Hematopoietic multipotent progenitor cell treated with erythropoietin and hydrocortisone succinate and interleukin-3 and kit ligand, for 17 days (in vitro differentiated cells): ENCODE data around the gene CD79B.

Experiments used
- DNase-seq: peaks from one replicate; pipeline ENCODE4 v3.0.0-alpha.2; 2015; ENCODE audit warnings: low spot score

The CD79B gene

DNA sequence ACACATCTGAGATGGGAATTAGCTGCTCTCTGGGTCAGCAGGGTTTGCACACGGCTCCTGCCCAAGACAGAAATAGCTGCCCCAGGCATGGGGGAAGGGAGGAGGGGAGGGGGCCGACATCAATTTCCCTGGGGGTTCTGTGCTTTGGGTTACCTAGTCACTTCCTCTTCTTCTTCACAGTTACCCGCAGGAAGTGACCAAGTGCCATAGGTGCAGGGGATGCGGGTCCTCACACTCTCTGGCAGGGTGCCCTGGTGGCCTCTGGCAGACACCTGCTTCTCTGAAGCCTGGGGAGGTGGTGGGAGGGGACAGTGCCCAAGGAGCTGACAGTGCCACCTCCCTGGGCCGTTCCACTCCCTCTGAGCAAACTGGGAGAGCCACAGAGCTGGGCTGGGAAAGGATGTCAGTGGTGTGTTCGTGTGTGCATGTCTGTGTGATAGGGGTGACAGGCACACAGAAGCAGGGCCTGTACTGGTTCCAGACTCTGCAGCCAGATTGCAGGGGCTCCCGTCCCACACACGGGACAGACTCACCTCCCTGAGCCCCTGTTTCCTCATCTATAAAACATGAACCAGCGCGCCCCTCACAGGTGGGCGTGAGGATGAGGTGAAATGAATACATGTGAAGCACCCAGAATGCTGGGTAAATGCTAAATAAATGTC, 22.4 kb upstream of the CD79B start:
- no peak for DNase-seq

DNA sequence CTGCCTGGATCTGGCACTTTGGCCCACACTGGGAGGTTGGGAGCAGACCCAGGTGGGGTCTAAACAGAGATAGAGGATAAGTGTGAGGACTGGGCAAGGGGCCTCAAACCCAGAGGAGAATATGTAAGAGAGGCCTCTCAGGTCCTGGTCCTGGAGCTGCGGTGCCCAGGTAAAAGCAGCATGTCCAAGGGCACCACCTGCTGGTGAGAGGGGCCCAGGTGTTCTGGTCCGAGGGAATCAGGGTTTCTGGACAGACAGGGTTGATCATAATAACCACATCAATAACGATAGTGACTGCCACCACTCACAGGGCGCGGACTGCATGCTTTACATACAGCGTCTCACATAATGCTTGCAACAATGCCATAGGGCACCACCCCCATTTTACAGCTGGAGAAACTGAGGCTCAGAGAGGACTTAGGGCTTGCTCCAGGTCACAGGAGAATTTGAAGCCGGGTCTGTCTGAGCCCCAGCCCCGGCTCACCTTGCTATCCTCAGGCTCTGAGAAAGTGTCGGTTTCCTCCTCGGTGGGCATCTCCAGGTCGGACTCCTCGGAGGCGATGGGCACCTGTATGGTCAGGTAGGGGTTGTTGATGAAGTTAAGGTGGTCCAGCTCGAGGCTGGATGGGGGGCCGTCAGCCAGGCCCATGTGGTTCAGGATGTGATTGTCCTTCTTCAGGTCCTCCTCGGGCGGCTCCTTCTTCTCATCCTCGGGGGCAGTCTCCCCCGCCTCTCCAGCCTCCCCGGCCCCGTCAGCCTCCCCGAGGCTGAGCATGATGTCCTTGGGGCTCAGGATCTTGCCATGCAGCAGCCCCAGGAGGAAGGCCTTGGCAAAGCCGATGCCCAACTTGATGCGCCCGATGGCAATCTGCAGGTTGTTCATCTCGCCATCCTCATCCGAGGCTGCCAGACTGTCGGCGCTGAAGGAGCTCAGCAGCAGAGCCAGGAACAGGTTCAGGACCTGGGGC, 19.1 kb upstream of the CD79B start:
- DNase-seq: peak; percentile 9

DNA sequence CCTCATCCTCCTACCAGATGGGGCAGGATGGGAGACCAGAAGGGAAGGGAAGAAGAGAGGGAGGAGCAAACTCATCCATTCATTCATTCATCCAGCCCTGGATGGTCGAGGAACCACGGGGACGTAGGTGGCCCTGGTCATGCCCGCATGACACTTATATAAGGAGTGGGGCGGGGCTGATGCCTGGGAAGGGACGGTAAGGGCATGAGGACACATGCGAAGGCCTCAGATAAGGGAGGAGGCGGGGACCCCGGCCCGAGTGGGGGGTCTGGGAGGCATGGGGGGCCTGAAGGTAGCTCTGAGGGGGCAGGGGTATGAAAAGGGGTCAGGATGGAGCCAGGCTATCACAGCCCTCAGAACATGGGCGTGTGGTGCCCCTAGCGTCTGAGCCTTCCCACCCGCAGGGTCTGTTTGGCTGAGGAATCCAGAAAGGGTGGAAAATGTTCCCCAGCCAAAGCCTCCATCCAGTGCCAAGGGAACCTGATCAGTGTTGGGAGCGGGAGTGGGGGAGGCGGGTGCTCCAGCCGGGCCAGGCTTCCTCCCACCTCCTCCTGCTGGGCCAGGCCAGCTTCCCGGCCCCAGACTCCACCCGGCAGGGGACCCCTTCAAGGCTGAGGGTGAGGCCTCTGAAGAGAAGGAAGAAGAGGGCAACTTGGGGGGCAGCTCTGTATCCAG, 17.6 kb upstream of the CD79B start:
- DNase-seq: no peak

GRCh38 chr17:63948521-63948920, 16.4 kb upstream of the CD79B start:
- no peak for DNase-seq

DNA sequence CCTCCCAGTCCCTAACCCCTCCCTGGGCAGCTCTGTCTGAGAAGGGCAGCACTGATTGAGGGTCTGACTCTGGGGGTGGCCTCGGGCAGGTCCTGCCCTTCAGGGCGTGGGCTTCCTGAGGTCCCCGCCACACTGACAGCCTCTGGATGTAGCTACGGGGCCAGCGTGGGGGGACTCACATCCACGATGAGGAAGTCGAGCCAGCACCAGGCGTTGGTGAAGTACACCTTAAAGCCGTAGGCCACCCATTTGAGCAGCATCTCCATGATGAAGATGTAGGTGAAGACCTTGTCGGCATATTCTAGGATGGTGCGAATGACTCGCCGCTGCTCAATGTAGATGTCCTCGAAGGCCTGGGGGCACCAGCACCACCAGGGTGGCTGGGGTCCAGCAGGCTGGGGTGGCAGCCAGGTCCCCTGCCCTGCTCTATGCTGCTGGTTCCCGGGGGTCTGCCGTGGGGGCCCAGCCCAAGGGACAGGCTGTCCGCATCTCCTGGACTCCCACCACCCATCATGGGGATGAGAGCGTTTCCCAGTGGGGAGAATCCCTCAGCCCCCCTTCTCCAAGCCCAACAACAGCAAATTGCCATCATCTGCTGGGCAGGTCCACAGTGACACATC, 15.7 kb upstream of the CD79B start:
- no peak for DNase-seq

GRCh38 chr17:63946440-63947363, 14.6 kb upstream of the CD79B start:
- peak; percentile 55 for DNase-seq

- DNase-seq: no peak
Observed at GRCh38 chr17:63945784-63946439, 13.8 kb upstream of the CD79B start.

GRCh38 chr17:63944736-63945499, 12.8 kb upstream of the CD79B start:
- DNase-seq: no peak

GRCh38 chr17:63943745-63944144, 11.6 kb upstream of the CD79B start:
- DNase-seq: no peak

DNA sequence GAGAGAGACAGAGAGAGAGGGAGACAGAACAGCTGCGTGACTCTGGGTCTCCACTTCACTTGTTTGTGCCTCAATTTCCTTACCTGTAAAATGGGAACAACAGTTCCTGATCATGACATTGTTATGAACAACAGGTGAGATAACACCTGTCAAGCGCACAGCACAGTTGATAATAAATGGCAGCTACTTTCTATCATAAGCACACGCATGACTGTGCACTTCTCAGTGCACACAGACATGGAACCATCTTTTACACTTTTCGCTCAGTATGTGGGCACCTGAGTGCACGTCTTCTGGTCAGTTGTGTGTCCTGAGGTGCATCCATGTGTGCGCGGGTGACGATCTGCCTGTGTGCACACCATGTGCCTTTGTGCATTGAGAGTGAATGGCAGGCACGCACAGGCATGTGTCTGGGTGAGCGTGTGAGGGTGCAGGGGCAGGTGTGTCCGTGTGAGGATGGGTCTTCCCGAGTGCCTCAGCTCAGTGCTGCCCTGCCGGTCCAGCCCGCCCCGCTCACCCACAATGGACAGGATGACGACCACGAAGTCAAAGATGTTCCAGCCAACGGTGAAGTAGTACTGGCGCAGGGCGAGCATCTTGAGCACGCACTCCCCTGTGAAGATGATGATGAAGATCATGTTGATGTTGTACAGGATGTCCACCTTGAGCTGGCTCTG, 10.3 kb upstream of the CD79B start:
- DNase-seq: no peak

DNA sequence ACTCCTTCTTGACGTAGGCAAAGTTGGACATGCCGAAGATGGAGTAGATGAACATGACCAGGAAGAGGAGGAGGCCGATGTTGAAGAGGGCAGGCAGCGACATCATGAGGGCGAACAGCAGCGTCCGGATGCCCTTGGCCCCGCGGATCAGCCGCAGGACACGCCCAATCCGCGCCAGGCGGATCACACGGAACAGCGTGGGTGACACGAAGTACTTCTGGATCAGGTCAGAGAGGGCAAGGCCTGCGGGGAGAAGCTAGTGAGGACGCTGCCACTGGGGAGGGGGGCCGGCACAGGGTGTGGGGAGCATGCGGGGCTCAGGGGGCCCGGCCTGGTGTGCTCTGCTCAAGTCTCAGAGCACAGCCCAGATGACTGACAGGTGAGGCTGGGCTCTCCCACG, 9.6 kb upstream of the CD79B start:
- no peak for DNase-seq

- no peak for DNase-seq
Observed at GRCh38 chr17:63941162-63941561, 9.0 kb upstream of the CD79B start.

DNA sequence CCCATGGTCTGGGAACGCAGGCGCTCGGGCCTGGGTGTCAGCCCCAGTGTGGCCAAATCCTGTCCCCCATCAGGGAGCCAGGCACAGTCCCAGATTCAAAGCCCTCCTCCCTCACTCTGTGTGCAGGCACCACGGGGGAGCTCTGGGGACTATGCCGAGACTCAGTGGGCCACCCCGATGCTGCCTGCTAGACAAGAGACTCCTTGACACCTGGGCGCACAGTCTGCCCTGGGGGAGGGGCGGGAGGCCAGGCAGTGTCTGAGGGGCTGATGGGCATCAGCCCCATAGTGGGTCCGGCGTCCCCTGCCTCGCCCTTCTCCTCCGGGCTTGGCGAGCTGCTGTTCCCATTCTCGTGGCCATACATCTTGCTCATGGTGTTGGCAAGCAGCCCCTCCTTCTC, 8.5 kb upstream of the CD79B start:
- no peak for DNase-seq

DNA sequence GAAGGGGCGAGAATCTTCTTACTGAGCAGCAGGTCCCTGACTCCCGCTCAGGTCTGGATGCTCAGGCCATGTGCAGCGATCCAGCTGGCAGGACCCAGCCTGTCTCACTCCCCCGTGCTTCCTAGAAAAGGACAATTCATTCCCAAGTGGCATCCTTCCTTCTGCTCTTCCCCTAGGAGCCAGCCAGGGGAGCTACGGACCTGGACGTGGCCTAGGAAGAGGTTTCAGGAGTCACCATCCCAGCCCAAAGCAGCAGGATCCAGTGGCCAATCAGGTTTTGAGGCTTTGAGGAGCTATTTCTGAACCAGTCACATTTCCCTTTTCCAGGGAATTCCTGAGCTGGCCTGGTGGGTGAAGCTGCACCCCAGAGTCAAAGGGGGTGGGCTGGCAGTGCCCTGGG, 7.8 kb upstream of the CD79B start:
- no peak for DNase-seq

GRCh38 chr17:63939401-63939800, 7.3 kb upstream of the CD79B start:
- DNase-seq: no peak

DNA sequence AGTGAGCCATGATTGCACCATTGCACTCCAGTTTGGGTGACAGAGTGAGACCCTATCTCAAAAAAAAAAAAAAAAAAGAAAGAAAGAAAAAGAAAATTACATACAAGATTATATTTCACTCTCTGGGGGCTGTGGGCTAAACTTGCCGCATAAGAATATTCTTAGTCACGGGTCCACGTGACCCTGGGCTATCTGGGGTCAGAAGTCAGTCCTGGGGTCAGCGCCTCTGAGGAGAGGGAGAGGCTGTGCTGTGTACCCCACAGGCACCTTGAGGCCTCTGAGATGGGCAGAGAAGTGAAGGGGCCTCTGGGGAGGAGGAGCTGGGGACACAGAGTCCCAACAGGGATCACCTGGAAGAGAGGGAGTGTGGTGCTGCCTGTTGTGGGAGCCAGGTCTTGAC, 5.8 kb upstream of the CD79B start:
- DNase-seq: no peak

DNA sequence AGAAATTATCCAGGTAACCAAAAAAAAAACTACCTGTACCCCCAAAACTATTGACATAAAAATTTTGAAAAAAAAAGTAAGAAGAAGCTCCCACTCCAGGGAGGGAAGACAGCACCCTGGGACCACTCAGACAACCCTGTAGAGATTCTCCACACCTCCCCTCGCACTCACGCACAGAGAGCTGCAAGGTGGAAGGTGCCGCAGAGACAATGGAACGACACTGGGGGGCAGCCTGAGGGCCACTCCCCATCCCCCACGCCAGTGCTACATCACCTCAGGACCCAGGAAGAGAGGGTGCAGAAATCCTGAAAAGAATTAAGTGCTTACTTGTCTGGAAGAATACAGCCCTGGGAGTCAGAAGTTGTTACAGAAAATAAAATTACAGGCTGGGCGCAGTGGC, 5.2 kb upstream of the CD79B start:
- no peak for DNase-seq

DNA sequence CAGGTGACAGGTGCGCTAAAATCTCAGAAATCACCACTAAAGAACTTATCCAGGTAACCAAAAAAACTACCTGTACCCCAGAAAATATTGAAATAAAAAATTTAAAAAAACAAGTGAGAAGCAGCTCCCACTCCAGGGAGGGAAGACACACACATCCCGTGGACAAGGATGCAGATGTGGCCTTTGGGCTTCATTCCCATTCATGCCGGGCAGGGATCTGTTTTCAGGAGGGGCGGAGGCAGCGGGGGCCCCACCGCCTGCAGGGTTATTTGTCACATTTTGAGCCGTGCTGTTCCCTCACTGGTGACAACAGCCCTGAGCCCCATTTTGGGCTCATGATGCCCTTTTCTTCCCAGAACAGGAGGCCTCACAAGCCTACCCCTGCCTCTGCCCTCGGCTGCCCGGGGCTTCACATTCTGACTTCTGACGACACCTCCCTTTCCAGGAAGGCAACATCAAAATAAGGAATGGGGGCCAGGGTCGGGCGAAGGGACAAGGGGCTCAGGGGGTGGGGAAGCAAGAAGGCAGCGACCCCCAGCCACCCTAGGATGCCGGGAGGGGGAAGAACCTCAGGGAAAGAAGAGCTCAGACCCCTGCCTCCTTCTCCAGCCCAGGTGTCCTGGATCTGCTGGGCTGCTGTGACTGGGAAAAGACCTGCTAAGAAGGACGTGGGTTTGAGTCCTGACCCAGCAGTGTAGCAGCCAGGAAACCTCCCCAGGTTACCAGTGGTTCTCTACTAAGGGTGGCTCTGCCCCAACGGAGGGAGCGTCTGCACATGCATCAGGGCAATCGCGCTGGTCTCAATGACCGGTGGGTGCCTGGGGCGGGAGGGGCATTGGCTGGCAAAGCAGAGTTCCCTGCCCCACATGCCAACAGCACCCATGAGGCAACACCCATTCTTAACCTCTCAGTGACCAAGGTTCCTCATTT, 2.3 kb upstream of the CD79B start:
- DNase-seq: no peak
